ENCODE measurements around the gene RSAD1.

- TF ChIP-seq, protein P1, sequence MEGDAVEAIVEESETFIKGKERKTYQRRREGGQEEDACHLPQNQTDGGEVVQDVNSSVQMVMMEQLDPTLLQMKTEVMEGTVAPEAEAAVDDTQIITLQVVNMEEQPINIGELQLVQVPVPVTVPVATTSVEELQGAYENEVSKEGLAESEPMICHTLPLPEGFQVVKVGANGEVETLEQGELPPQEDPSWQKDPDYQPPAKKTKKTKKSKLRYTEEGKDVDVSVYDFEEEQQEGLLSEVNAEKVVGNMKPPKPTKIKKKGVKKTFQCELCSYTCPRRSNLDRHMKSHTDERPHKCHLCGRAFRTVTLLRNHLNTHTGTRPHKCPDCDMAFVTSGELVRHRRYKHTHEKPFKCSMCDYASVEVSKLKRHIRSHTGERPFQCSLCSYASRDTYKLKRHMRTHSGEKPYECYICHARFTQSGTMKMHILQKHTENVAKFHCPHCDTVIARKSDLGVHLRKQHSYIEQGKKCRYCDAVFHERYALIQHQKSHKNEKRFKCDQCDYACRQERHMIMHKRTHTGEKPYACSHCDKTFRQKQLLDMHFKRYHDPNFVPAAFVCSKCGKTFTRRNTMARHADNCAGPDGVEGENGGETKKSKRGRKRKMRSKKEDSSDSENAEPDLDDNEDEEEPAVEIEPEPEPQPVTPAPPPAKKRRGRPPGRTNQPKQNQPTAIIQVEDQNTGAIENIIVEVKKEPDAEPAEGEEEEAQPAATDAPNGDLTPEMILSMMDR (IDR thresholded peaks at IDR 0.05): no peak
- no peak for TF ChIP-seq POLR2A (IDR thresholded peaks at IDR 0.05)
These were observed 19.7 kb upstream of the RSAD1 start for GRCh38 chr17:50458701-50459676.

All from suprapubic skin (tissue), 3 donors.